NOMO-1 (cell line): ENCODE data around the gene RFX8.
"Not testable (repeated sequence)": the region's sequence is repeated elsewhere in the genome, so short reads cannot be mapped to it uniquely, and the experiment has no call there.

Source experiments
- DNase-seq, 2 experiments: peaks; one replicate each; lab custom pipeline; 2025; ENCODE audit not compliant: unreplicated experiment in 2 of 2; lab: John Stamatoyannopoulos, UW

The RFX8 gene

DNA sequence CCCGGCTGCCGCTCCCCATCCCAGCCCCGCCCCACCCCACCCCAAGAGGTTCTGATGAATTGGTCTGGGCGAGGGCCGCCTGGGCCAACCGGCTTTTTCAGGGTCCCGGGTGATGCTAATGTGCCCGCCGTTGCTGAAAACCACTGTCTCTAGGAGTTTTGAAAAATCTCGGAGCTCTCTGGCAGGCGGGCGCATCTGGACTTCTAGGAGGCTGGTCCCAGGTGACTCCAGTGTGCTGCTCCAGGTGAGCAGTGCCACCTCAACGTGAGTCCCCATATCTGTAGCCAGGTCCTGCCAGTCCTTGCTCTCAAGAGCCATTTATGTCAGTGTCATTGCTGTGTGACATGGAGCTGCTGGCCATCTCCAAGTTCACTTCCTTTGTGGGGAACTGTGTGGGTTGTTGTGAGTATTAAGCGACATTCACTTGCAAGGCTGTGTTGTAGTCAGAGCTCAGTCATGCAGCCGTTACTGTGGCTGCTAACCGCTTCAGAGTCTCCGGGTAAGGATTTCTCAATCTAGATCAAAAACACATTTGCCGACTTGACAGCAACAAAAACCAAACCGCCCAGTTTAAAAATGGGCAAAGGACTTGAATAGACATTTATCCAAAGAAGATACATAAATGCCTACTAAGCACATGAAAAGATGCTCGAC is at the start of gene RFX8:
TSS of gene RFX8 (minus strand) at position 382 of the 654 bp plus-strand sequence. CDS start 8,264 bp downstream, outside the sequence.
- peak; percentile 87 to 97 for DNase-seq

DNA sequence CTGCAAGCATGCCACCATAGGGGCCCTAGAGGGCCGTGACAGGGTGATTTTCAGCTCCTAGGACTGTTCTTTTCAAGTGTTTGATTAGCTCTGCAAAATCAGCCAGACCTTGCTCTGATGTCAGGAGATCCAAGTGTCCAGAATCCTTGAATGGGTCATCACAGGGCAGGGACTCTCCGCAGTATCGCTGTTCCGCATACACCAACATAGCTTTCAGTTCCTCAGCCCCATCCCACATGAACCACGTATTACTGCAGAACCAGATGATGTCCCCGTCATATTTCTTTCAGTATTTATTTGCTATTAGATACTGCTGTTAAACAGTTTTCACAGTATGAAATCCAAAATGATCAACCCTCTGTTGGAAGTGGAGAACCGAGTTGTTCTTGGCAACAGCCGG is 46.6 kb upstream of the RFX8 start:
- peak; percentile 32 to 67 for DNase-seq

DNA sequence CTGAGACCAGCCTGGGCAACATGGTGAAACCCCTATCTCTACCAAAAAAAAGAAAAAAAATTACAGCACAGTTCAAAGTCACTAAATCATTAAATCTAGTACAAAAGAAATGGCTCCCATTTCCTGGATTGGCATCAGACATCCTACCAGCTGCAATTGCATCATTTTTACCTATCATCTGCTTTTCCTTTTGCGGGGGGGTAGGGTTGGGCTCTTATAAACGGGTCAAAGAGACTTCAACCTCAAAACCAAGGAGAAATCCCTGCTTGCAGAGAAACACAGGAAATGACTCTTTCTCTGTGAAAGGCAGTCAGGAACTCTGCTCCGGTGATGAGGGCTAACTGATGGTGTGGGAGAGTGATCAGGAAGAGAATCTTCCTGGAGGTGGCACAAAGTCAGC is 45.3 kb upstream of the RFX8 start:
- no peak for DNase-seq

DNA sequence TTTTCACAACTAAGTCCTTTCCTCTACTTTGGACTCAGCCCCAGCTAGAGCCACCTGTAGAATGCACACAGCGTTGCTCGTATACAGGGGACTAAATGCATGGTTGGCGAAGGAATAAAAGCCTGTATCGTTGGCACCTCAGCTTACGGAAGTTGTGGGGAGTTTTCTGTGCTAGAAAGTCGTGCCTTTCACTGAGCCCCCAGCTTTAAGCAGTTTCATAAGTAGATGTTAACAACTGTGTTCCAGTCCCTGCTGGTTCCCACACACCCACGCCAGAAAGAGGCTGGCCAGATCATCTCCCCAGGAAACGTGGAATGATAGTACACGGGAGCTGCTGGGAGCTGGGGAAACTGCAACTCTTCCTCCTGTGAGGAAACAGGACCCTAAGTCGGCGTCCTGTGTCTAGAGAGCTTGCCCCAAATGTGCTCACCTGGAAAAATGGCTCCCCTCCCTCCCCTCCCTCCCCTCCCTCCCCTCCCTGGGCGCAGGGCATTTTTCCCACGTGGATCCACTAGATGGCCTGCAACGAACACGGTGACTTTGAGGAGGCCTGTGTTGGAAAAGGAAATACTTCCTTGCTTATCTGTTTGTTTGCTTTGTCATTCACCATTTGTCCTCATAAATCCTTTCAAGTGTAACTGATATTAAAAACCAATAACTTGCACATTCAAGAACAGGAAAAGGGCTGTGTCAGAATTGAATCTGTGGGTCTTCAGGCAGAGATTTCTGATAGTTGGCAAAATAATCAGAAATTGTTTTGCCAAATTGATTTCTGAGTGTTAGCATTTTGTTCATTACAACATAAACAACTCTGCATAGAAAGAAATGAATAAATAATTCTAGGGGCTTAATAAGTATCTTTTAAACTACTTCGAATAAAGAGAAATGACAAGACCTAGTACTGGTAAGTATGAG is 43.9 kb upstream of the RFX8 start:
- DNase-seq = no peak

DNA sequence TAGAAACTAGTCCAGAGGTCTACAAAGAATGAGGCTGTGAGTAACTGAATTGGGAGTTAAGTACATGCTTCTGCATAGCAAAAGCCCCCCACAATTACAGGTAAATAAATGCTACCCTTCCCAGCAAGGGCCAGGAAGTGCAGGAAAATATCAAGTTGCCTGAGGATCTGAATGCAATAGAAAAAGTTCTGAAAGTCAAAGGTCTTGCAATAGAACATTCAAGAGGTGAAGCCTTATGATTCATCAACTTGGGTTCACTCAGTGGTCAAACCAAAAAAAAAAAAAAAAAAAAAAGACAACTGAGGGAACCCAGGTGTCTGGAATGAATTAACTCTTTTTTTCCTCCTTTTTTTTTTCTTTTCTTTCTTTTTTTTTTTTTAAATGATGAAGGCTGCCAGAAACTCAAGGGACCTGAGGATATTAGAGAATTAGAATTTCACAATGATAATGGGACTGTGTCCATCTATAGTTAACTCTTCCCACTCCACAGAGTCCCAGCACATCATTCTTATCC is 42.9 kb upstream of the RFX8 start:
- peak in 1 of 2 experiments; percentile 44 for DNase-seq

DNA sequence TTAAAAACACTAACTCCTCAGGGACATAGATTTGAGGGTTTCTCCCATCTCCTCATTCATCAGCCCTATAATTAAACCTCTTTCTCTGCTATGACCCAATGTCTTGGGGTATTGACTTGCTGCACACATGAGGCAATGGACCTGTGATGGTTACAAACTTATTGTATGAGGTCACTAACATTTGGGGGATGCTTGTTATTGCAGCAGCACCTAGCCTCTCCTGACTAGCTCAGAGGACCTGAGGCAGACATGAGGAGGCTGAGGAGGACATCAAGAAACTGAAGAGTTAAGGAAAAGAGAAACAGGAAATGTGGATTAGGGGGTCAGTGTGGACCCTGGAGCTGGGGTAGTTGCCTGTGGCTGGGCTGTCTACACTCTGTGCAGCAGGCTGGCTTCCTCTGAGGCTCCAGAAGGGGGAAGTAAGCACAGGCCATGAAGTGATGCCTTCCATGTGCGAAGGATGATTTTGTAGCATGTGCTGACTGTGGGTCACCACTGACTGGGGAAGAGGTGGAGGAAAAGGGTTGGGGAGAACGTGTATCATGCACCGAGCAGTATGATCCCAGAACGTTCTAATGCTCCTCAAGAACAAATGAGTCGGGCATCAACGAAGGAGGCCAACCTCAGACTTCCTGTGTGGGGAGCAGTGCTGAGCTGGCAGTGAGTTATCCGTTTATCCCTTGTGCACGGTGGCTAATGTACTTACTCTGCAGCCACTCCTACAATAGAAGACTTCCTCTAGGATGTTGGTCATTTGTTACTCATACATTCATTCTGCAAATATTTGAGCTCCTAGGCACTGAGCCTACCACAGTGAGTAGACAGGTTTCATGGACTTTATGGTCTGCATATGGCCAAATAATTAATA is 42.1 kb upstream of the RFX8 start:
- DNase-seq = peak; percentile 83 to 86

DNA sequence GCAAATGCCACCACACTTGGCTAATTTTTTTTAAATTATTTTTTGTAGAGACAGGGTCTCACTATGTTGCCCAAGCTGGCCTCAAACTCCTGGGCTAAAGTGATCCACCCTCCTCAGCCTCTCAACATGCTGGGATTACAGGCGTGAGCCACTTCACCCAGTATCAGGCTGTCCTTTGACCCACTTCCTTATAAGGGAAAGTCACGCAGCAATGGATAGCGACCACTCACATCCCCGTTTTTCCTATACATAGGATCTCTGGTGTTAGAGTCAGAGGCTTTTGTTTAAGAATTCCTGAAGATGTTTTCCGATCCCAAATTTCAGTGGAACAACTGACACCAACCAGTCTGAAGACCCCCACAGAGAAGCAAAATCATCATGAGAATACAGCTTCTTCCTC is 41.4 kb upstream of the RFX8 start:
- DNase-seq = no peak

DNA sequence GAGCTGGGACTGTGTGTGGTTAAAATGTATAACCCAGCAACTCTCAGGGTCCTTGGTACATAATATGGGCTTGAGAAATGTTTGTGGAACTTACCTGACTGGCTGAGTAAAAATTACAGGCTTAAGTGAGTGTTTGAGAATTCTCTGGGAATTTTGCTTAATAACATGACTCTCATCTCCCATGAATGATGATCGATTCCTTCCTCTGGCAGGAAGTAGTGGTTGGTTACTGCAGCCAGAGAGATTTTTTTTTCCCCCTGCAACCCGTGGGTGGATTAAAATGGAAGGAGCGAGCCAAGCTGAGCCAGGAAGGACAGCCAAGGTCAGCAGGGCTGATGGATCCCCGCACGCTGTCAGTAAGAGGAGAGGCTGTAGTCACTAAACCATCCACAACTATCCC is 40.6 kb upstream of the RFX8 start:
- no peak for DNase-seq

DNA sequence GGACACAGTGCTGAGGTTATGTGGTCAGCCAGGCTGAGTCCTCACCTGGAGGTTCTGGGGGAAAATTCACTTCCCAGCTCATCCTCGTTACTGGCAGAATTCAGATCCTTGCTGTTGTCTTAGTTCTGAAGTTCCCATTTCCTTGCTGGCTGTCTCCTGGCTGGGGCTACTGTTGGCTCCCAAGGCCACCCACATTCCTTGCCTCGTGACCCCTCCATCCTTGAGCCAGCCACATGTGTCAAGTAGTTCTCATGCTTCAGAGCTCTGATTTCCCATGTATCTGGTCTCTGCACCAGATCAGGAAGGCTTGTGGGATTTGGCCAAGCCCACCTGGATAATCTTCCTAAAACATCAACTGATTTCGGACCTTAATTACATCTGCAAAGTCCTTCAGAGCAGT is 38.1 kb upstream of the RFX8 start:
- DNase-seq = no peak

DNA sequence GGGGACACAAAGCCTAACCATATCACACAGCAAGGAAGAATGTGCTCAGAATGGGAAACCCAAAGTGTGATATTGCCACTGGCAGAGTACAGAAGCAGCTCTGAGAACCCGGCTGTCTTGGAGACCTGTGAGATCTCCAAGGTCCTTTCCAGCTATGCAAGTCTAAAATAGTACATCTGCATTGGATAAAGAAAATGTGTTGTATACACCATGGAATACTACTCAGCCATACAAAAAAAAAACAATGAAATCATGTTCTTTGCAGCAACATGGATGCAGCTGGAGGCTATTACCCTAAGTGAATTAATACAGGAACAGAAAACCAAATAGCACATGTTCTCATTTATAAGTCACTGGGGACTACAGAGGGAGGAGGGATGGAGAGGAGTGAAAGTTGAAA is 36.5 kb upstream of the RFX8 start:
- no peak for DNase-seq

DNA sequence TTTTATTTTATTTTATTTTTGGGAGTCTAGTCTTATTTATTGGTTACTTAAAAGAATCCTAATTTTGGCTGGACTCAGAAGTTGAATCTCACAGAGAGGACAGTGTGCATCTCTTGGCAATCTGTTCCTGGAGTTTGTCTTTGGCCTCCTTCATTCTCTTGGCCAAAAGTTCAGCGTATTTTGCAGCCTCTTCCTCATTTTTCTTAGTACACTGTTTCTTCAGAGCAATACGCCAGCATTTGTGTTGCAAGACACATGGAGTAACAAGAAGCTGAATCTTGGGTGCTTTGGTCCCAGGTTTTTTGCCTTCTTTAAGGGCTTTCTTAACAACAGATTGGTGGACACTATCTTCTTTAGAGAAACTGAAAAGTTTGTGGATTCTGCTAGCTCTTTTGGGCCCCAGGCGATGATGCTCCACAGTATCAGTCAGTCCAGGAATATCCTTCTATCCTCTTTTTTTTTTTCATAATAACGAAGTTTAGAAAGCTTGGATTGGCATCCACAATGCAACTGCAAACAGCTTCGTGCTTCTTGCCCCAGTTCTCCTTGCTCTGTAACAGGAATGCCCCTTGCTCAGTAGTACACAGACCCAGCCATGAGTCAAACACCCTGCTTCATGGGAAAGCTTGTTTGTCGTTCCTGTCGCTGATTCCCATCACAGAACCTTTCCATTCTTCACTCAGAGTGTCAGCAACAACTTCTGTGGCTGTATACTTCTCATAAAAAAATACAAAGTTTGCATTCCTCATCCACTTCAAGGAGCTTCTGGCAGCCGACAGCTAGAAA is 34.8 kb upstream of the RFX8 start:
- peak; percentile 77 to 86 for DNase-seq

DNA sequence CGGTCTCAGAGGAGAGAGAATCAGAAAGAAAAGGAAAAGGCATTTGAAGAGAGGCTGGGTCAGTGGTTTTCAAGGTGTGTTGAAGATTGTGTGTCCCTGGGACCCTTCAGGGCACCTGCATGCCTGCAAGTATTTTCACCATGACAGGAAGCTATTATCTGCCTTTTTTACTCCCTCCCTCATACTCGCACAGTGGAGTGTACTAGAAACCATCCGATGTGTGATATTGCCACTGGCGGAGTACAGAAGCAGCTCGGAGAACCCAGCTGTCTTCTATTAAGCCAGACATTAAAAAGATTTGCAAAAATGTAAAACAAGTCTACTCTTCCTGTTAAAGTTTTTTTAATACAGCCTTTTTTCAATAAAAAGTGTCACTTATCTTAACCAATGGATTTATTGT is 33.7 kb upstream of the RFX8 start:
- no peak for DNase-seq

DNA sequence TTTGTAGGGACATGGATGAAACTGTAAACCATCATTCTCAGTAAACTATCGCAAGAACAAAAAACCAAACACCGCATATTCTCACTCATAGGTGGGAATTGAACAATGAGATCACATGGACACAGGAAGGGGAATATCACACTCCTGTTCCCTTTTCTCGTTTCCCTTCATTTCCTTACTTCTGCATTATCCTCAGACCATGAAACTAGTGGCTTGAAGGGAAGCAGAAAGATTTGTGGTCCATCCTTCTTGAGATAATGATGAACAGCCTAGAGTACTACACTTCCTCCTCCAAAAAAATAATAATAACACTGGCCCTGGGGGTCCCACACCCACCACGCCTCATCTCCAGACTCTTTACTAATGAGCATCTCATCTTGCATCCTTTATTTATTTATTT is 30.4 kb upstream of the RFX8 start:
- DNase-seq = not testable (repeated sequence)

DNA sequence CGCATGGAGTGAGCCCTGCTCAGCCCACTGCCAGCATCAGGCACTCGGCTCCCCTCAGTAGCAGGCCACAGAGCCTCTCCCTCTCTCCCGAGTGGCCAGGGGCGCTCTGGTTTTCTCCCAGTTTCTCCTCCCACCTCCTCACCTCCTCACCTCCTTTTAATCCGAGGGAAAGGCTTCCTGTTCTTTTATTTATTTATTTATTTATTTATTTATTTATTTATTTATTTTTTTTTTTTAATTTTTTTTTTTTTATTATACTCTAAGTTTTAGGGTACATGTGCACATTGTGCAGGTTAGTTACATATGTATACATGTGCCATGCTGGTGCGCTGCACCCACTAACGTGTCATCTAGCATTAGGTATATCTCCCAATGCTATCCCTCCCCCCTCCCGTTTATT is 29.8 kb upstream of the RFX8 start:
- DNase-seq = not testable (repeated sequence)

DNA sequence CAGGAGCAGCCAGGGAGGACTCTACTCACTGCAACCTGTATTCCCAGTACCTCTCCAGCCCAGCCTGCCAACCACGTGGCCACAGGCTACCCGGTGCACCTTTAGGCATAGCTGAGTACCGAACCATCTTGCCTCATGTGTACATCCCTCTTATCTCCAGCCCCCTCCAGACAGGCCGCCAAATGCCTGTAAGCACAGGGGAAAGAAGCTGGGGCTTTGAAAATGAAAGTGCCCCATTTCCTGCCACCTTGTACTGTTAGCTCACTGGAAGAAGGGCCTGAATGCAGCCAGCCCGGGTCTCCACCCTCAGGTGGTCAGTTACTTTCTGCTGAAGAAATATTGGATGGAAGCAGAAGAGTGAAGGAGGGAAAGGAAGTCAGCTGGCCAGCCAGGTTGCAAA is 27.2 kb upstream of the RFX8 start:
- no peak for DNase-seq

DNA sequence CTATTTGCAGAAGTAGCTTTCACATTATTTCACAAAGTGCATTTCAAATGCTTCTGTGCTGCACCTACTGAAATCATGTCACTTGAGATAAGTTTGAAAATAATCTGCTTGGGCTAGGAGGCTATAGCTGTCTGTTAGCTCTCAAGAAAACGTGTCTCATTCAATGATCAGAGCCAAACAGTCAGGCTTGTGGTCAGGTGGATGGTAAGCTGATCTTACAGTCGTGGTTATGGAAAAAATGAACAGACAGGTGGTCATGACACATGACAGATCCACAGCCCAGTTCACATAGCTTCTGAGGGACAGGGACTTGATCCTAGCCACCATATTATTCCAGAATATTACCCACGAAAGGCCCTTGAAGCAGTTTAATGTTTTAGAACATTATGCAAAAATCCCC is 26.5 kb upstream of the RFX8 start:
- DNase-seq = peak in 1 of 2 experiments; percentile 22

DNA sequence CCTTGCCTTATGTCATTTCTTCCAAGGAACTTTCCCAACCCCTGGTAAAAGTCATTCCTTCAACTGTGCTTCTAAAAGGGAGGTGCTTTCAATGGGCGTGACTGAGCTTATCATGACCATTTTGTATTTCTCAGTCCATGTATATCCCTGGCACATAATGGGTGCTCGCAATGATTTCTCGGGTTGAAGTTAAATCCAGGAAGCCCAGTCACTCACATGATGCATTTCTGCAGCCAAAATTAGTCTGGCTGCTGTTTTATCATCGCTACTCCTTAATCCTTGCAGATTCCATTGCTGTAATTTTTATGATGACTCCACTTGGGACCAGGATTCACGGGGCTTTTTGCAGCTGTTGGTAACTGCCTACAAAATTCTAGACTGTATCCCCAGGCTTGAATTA is 25.9 kb upstream of the RFX8 start:
- no peak for DNase-seq

DNA sequence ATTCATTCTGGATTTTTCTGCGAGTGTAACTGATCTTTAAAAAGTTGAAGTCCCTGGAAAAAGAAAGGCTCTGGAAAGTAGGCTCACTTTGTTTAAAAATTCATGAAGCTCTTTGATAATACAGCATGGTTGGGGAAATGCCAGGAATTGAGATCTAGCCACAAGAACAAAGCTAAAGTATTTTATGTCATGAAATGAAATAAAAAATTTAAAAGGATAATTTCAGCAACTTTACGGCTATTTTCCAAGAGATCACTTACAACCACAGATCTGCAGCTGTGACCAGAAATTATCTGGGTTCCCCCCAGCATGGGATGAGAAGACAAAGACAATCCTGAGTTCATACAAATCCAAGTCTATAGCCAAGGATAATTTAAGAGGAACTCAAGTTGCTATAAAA is 25.3 kb upstream of the RFX8 start:
- no peak for DNase-seq

DNA sequence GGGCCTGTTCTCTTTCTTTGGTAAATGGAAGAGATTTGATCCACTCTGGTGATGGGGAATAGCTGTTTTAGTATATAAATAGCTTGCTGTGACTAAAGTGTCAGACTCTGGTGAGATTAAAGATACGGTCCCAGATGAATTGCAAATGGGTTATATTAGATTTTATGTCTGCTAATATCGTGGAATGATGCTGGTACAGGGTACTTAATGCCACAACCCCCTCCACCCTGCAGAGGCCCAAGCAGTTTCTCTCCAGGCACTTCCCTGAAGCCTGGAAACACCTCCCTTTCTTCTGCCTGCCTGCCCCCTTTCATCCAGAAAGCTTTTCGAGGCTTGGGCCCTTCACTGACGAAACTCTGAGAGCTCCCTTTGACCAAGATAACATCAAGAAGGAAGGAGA is 21.4 kb upstream of the RFX8 start:
- no peak for DNase-seq

DNA sequence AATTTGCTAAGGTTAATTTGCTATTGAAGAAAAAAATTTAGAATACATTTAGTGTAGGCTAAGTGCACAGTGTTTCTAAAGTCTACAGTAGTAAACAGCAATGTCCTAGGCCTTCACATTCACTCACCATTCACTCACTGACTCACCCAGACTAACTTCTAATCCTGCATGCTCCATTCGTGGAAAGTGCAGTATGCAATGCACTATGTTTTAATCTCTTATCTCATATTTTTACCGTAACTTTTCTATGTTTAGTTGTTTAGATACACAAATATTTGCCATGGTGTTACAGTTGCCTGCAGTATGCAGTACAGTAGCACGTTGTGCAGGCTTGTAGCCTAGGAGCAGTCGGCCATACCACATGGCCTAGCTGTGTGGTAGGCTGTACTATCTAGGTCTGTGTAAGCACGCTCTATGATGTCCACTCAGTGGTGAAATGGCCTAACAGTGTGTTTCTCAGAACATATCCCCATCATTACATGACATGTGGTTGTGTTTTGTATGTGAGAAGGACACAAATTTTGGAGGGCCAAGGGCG is 18.1 kb upstream of the RFX8 start:
- no peak for DNase-seq
